Suprapubic skin (tissue), 4 donors: ENCODE measurements around the gene WDFY4.

Experiments
- POLR2A ChIP-seq, 2 donors: fragments of 450-650 bp; IDR thresholded peaks; one replicate each; pipeline ENCODE4 v1.6.1; 2017; ENCODE audit warnings: antibody characterized with exemption in 2 of 2, mild to moderate bottlenecking in 2 of 2, moderate library complexity in 2 of 2
- POLR2AphosphoS5 ChIP-seq, 3 donors: sonication (generic); formaldehyde crosslinking; IDR thresholded peaks; one replicate each; pipeline ENCODE4 v1.6.1; 2017; ENCODE audit warnings: antibody characterized with exemption in 3 of 3
- TF ChIP-seq, protein P1 (sequence below), 2 donors: fragments of 200-600 bp in 1 of 2; fragments of 450-650 bp in 1 of 2; sonication (generic) in 1 of 2; IDR thresholded peaks; one replicate each; pipeline ENCODE4 v1.5.1; 2016 to 2019; ENCODE audit warnings: antibody characterized with exemption in 2 of 2, mild to moderate bottlenecking in 1 of 2, moderate library complexity in 1 of 2

DNA sequence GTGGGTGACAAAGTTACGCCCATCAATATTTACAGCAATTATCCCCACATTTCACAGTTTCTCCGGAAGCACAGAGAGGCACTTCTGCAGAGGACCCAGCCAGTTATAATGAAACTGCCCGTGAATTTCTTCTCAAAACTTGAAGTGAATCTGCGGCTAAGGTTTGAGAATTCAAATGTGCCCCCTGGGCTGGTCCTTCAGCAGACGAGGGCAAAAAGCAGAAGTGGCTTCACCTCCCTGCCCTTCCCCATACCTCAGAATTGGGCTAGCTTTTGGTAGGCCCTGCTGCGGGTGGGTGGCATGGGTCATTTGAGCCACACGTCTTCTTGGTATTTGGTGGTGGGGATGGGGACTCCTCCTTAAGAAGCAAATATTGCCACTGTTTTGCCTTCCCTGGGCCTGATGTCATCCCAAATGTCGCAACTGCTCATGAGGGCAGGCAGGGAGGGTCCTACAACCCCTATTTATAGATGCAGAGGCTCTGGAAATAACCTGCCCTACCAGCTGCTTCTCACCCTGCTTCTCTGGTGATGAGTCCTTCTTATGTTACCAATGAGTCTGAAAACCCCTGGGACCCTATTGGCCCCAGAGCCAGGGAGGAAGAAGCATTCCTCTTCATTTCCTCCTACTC, 16.6 kb upstream of the WDFY4 start:
- TF ChIP-seq, protein P1, sequence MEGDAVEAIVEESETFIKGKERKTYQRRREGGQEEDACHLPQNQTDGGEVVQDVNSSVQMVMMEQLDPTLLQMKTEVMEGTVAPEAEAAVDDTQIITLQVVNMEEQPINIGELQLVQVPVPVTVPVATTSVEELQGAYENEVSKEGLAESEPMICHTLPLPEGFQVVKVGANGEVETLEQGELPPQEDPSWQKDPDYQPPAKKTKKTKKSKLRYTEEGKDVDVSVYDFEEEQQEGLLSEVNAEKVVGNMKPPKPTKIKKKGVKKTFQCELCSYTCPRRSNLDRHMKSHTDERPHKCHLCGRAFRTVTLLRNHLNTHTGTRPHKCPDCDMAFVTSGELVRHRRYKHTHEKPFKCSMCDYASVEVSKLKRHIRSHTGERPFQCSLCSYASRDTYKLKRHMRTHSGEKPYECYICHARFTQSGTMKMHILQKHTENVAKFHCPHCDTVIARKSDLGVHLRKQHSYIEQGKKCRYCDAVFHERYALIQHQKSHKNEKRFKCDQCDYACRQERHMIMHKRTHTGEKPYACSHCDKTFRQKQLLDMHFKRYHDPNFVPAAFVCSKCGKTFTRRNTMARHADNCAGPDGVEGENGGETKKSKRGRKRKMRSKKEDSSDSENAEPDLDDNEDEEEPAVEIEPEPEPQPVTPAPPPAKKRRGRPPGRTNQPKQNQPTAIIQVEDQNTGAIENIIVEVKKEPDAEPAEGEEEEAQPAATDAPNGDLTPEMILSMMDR (IDR thresholded peaks at IDR 0.05), result no peak
- TF ChIP-seq POLR2A (IDR thresholded peaks at IDR 0.05), result no peak
- TF ChIP-seq POLR2AphosphoS5 (IDR thresholded peaks at IDR 0.05), result no peak
